B cell (primary cell): Measurements from ENCODE around the gene CHD6. TPM values are rescaled to one million over a fixed set of nuclear protein-coding genes. Genes with fewer than 3 reads are reported as not detected.

Experiments
- ATAC-seq: fragments of 200-7000 bp; cut with Tn5 transposase; one replicate; pipeline ENCODE4 v1.10.0; 2021; ENCODE audit warnings: low read depth, mild to moderate bottlenecking, moderate number of reproducible peaks, moderate library complexity
- CTCF ChIA-PET: fragments of 350-600 bp; sonication (Branson Sonifier 250); formaldehyde crosslinking; loops from one replicate; lab custom pipeline; 2021; ENCODE audit warnings: antibody characterized with exemption, inconsistent platforms; lab: Charles Lee
- POLR2A ChIA-PET: fragments of 350-600 bp; sonication (Branson Sonifier 250); formaldehyde crosslinking; loops from one replicate; lab custom pipeline; 2021; ENCODE audit warnings: antibody characterized with exemption; lab: Charles Lee
- DNase-seq: peaks from one replicate; pipeline ENCODE4 v3.0.0; 2013
- H2AFZ ChIP-seq: 2 replicates; pipeline ENCODE4 v1.6.1; 2012; ENCODE audit warnings: mild to moderate bottlenecking, low read depth, low read length; ENCODE audit not compliant: insufficient read depth, poor library complexity, severe bottlenecking
- H3K27ac ChIP-seq, 2 donors: 1 replicate in 1 of 2; 2 replicates in 1 of 2; pipeline ENCODE4 v1.5.1; 2012 to 2013; ENCODE audit warnings: low read length in 2 of 2, mild to moderate bottlenecking in 2 of 2, moderate library complexity in 1 of 2
- H3K27me3 ChIP-seq, 4 experiments: fragments of 200-600 bp in 1 of 4; sonication (generic) in 1 of 4; replicated peaks in 1 of 4; 1 replicate in 2 of 4; 2 replicates in 2 of 4; pipeline versions ENCODE4 v1.6.1 to v1.7.0; 2013 to 2016; ENCODE audit warnings: low read length in 3 of 4, mild to moderate bottlenecking in 2 of 4, mixed read lengths in 1 of 4, moderate library complexity in 1 of 4; ENCODE audit not compliant: insufficient read depth in 4 of 4, control insufficient read depth in 3 of 4; ENCODE audit errors: control extremely low read depth in 1 of 4
- H3K36me3 ChIP-seq, 2 experiments: replicated peaks in 1 of 2; 1 replicate in 1 of 2; 2 replicates in 1 of 2; pipeline versions ENCODE4 v1.6.1 to v1.7.1; 2013; ENCODE audit warnings: low read length in 1 of 2; ENCODE audit not compliant: insufficient read depth in 2 of 2, control insufficient read depth in 1 of 2; ENCODE audit errors: control extremely low read depth in 1 of 2, extremely low read depth in 1 of 2
- H3K4me1 ChIP-seq, 2 donors: fragments of 200-600 bp in 1 of 2; sonication (generic) in 1 of 2; 1 replicate in 1 of 2; 2 replicates in 1 of 2; pipeline versions ENCODE4 v1.5.1 to v1.6.1; 2013 to 2017; ENCODE audit warnings: low read length in 2 of 2; ENCODE audit not compliant: control insufficient read depth in 2 of 2, insufficient read depth in 2 of 2
- H3K4me2 ChIP-seq: replicated peaks from 2 replicates; pipeline ENCODE3; 2012; ENCODE audit warnings: mild to moderate bottlenecking, low read depth, low read length; ENCODE audit not compliant: poor library complexity, severe bottlenecking
- H3K4me3 ChIP-seq, 5 experiments: fragments of 200-600 bp in 1 of 5; sonication (generic) in 1 of 5; 1 replicate in 3 of 5; 2 replicates in 2 of 5; pipeline versions ENCODE4 v1.5.1 to v1.7.0; 2011 to 2016; ENCODE audit warnings: low read length in 4 of 5, mild to moderate bottlenecking in 4 of 5, low read depth in 2 of 5, control low read depth in 1 of 5, moderate library complexity in 1 of 5; ENCODE audit not compliant: insufficient read depth in 1 of 5; ENCODE audit errors: control extremely low read depth in 1 of 5, extremely low read depth in 1 of 5
- H3K79me2 ChIP-seq: fragments of 200-600 bp; sonication (generic); one replicate; pipeline ENCODE4 v1.6.0; 2016; ENCODE audit warnings: low read length; ENCODE audit not compliant: control insufficient read depth, insufficient read depth
- H3K9ac ChIP-seq: fragments of 200-600 bp; sonication (generic); 2 replicates; pipeline ENCODE4 v1.6.1; 2017; ENCODE audit warnings: mild to moderate bottlenecking, low read length, moderate library complexity
- H3K9me3 ChIP-seq, 3 donors: one replicate each; pipeline versions ENCODE4 v1.6.1 to v1.7.1; 2013; ENCODE audit warnings: low read length in 2 of 3; ENCODE audit not compliant: control insufficient read depth in 2 of 3, insufficient read depth in 1 of 3; ENCODE audit errors: control extremely low read depth in 1 of 3
- H4K20me1 ChIP-seq: 2 replicates; pipeline ENCODE4 v1.6.0; 2012; ENCODE audit warnings: mild to moderate bottlenecking, low read length; ENCODE audit not compliant: insufficient read depth, control insufficient read depth, poor library complexity, severe bottlenecking
- H3K27ac Mint-ChIP-seq: one replicate; pipeline ENCODE4 v1.8.0; 2021; ENCODE audit warnings: mixed read lengths
- H3K27me3 Mint-ChIP-seq: one replicate; pipeline ENCODE4 v1.8.0; 2021; ENCODE audit warnings: mixed read lengths
- H3K4me1 Mint-ChIP-seq: one replicate; pipeline ENCODE4 v1.8.0; 2021; ENCODE audit warnings: mixed read lengths
- H3K4me3 Mint-ChIP-seq: one replicate; pipeline ENCODE4 v1.8.0; 2021; ENCODE audit warnings: mixed read lengths
- H3K9me3 Mint-ChIP-seq: one replicate; pipeline ENCODE4 v1.8.0; 2022; ENCODE audit warnings: mixed read lengths; ENCODE audit not compliant: insufficient read depth
- CTCF ChIP-seq: fragments of 200-600 bp; IDR thresholded peaks from one replicate; pipeline ENCODE4 v1.8.0; 2022; ENCODE audit warnings: antibody characterized with exemption, mild to moderate bottlenecking
- EZH2 ChIP-seq: IDR thresholded peaks from 2 replicates; pipeline ENCODE4 v1.6.1; 2012; ENCODE audit warnings: borderline replicate concordance, low read depth, mild to moderate bottlenecking, moderate library complexity, low read length; ENCODE audit not compliant: insufficient read depth, poor library complexity, severe bottlenecking
- WGBS: methylation state at CpG from one replicate; pipeline ENCODE4 v1.1.5; 2013; ENCODE audit warnings: missing lambda C conversion rate; ENCODE audit not compliant: insufficient coverage; 5-methylcytosine and 5-hydroxymethylcytosine counted together
- intact Hi-C: fragments of 100-400 bp; cut with micrococcal nuclease; formaldehyde crosslinking; loops from one replicate; pipeline ENCODE4 v1.10.0; 2022
- polyA plus RNA-seq: library from polyadenylated mRNA; depleted of rRNA; stranded (reverse); fragments of >200 nt; gene quantifications from 2 replicates; pipeline ENCODE4 v1.2.3, GENCODE V29; 2012
- total RNA-seq, 2 donors: library from RNA; stranded (reverse); fragments of 120-200 nt in 1 of 2; gene quantifications; 1 replicate in 1 of 2; 2 replicates in 1 of 2; pipeline versions ENCODE4 v1.2.3 to v1.2.4, GENCODE V29; 2013 to 2022

CHD6 gene
- total and polyA plus RNA-seq, 2 donors (not counting 1 experiment from before 2014, with no cell fraction given), result 10.3 to 117 TPM

DNA sequence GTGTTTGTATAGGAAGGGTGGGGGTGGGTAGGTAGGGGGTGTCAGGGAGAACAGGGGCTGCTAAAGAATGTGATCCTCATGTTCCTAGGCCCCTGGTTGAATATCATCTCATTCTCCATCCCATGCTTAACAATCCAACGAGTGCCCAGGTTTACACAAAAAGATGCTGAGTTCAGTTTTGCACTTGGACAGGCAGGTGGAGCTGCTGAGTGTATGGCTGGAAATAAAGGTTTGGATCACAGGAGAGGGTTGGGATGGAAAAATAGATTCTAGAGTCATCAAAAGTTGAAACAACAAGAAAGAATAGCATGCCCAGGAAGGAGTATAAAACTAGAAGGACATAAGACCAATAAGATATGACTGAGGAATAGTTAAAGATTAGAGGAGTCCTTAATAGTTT is 14.2 kb downstream of the CHD6 start:
- peaks cover 13% of the 10 kb centered on the region for H3K9me3 Mint-ChIP-seq
- no peak overlapping the region for H3K27ac Mint-ChIP-seq
- Histone ChIP-seq H3K9me3 (peaks cover 12 to 33% (median 26%) of the 10 kb centered on the region in 3 donors), H3K4me3 (no peak overlapping the region), H2AFZ (no peak overlapping the region), H3K9ac (no peak overlapping the region), H3K36me3 (no peaks in the 10 kb centered on the region), H3K4me1 (peaks cover 0 to 2% of the 10 kb centered on the region in 2 donors), H4K20me1 (peaks cover 58% of the 10 kb centered on the region), H3K27me3 (no peaks in the 10 kb centered on the region), H3K79me2 (peaks cover 92% of the 10 kb centered on the region), H3K4me2 (no peak overlapping the region), H3K27ac (no peak overlapping the region)
- no peak for ATAC-seq
- no peaks in the 10 kb centered on the region for H3K27me3 Mint-ChIP-seq
- TF ChIP-seq CTCF (no peak), EZH2 (no peak)
- intact Hi-C loops, result no loop called here
- ChIA-PET CTCF (no interaction called here), POLR2A (no interaction called here)
- peaks cover 34% of the 10 kb centered on the region for H3K4me1 Mint-ChIP-seq
- no peak overlapping the region for H3K4me3 Mint-ChIP-seq
- no CpG with 5 or more reads among the region's 1 CpG for WGBS
- DNase-seq, result no peak

DNA sequence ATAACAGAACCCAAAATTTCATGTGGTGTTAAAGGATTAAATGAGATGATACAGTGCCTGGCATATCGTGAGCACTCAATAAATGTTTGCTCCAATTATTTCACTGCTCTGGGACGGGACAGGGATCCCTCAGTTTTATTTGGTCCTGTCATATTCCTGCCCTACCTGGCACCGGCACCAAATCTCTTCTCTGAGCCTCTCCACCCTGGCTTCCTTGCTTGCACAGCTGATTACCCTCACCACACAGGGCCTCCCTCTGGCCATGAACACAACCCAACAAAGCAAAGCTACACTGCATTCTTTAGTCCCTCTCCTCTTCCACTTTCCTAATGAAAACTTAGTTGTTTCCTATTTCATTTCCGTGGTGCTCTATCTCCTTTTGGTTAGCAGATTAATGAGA is 16.4 kb downstream of the CHD6 start:
- Mint-ChIP-seq H3K9me3 (peaks cover 21% of the 10 kb centered on the region), H3K4me3 (no peak overlapping the region), H3K4me1 (peaks cover 18% of the 10 kb centered on the region), H3K27me3 (no peaks in the 10 kb centered on the region), H3K27ac (no peak overlapping the region)
- 98% methylated on average over 3 of the region's 4 CpGs for WGBS
- CTCF ChIA-PET, result no interaction called here
- POLR2A ChIA-PET, result no interaction called here
- no peak for ATAC-seq
- H3K79me2 ChIP-seq, result peaks cover 92% of the 10 kb centered on the region
- H3K4me1 ChIP-seq, result no peaks in the 10 kb centered on the region
- no peak overlapping the region for H3K4me2 ChIP-seq
- H2AFZ ChIP-seq, result no peak overlapping the region
- no peak for TF ChIP-seq CTCF
- TF ChIP-seq EZH2, result no peak
- H3K27ac ChIP-seq, result no peak overlapping the region
- H3K36me3 ChIP-seq, result peaks cover 0 to 2% of the 10 kb centered on the region in 2 experiments
- no peaks in the 10 kb centered on the region for H3K27me3 ChIP-seq
- no peak for DNase-seq
- peaks cover 61% of the 10 kb centered on the region for H4K20me1 ChIP-seq
- intact Hi-C loops, result no loop called here
- H3K4me3 ChIP-seq, result no peak overlapping the region
- peaks cover 13 to 53% (median 42%) of the 10 kb centered on the region in 3 donors for H3K9me3 ChIP-seq
- H3K9ac ChIP-seq, result no peak overlapping the region
